HepG2 (cell line): Measurements from ENCODE around the gene POMT1. TPM values are rescaled to one million over a fixed set of nuclear protein-coding genes. Genes with fewer than 3 reads are reported as not detected.

Experiments used
- ATAC-seq: fragments of 200-7000 bp; cut with Tn5 transposase; 3 replicates; pipeline ENCODE4 v1.9.1; 2020; ENCODE audit warnings: mild to moderate bottlenecking, moderate library complexity
- BruUV-seq: library from RNA; stranded (reverse); fragments of 400-500 nt; replicated peaks from 2 replicates; lab custom pipeline; 2021; lab: Mats Ljungman, UMichigan
- CTCF ChIA-PET: fragments of 300-600 bp; formaldehyde crosslinking; extraction: SDS; loops from one replicate; lab custom pipeline; 2021; ENCODE audit warnings: low total read pairs, inconsistent platforms, low intra/inter-chr PET ratio; lab: Yijun Ruan, JAX
- POLR2A ChIA-PET: fragments of 350-600 bp; sonication (Branson Sonifier 250); formaldehyde crosslinking; loops from one replicate; lab custom pipeline; 2020; ENCODE audit warnings: antibody characterized with exemption, inconsistent platforms; lab: Yijun Ruan, JAX
- DNase-seq: peaks from one replicate; pipeline ENCODE4 v3.0.0-alpha.2; 2015; ENCODE audit warnings: low spot score
- FAIRE-seq: peaks from 3 replicates; lab custom pipeline; 2011; peaks lifted over from hg19 to GRCh38; lab: Jason Lieb, UNC
- H2AFZ ChIP-seq: one replicate; pipeline ENCODE4 v1.6.1; 2011; ENCODE audit warnings: low read length, inconsistent platforms
- H3K27ac ChIP-seq: fragments of 300-600 bp; 3 replicates; pipeline ENCODE4 v1.8.0; 2011; ENCODE audit warnings: mixed run types, mild to moderate bottlenecking, mixed read lengths, low read length, inconsistent platforms; ENCODE audit not compliant: insufficient read depth; ENCODE audit errors: extremely low read length
- H3K27me3 ChIP-seq, 2 experiments: fragments of 200-600 bp in 1 of 2; 2 replicates in 1 of 2; 3 replicates in 1 of 2; pipeline versions ENCODE4 v1.6.0 to v1.8.0; 2011; ENCODE audit warnings: low read length in 2 of 2, mild to moderate bottlenecking in 2 of 2, moderate library complexity in 2 of 2, inconsistent platforms in 1 of 2; ENCODE audit not compliant: insufficient read depth in 2 of 2, control insufficient read depth in 1 of 2
- H3K36me3 ChIP-seq, 2 experiments: fragments of 200-600 bp in 1 of 2; replicated peaks in 1 of 2; 2 replicates in 1 of 2; 3 replicates in 1 of 2; pipeline versions ENCODE4 v1.5.1 to v1.8.0; 2011; ENCODE audit warnings: low read length in 2 of 2, inconsistent platforms in 1 of 2; ENCODE audit not compliant: insufficient read depth in 2 of 2, control insufficient read depth in 1 of 2
- H3K4me1 ChIP-seq: 2 replicates; pipeline ENCODE4 v1.5.1; 2012; ENCODE audit warnings: low read length, inconsistent platforms; ENCODE audit not compliant: insufficient read depth
- H3K4me2 ChIP-seq: 2 replicates; pipeline ENCODE4 v1.6.0; 2011; ENCODE audit warnings: low read depth, low read length, inconsistent platforms
- H3K4me3 ChIP-seq, 3 experiments: fragments of 200-600 bp in 1 of 3; sonication (generic), shearing (Covaris generic) in 1 of 3; replicated peaks in 1 of 3; 2 replicates each; pipeline ENCODE4 v1.5.1; 2011 to 2016; ENCODE audit warnings: low read length in 3 of 3, inconsistent platforms in 2 of 3, low read depth in 2 of 3, mild to moderate bottlenecking in 2 of 3, control low read depth in 1 of 3, mixed read lengths in 1 of 3; ENCODE audit not compliant: insufficient read depth in 1 of 3
- H3K79me2 ChIP-seq: one replicate; pipeline ENCODE4 v1.6.1; 2011; ENCODE audit warnings: low read length, inconsistent platforms; ENCODE audit not compliant: insufficient read depth
- H3K9ac ChIP-seq: 2 replicates; pipeline ENCODE4 v1.6.0; 2011; ENCODE audit warnings: mild to moderate bottlenecking, low read depth, low read length, inconsistent platforms; ENCODE audit not compliant: insufficient read depth
- H3K9me3 ChIP-seq: 2 replicates; pipeline ENCODE4 v1.5.1; 2012; ENCODE audit warnings: mild to moderate bottlenecking, low read length
- H4K20me1 ChIP-seq: 2 replicates; pipeline ENCODE4 v1.6.0; 2011; ENCODE audit warnings: inconsistent platforms, mild to moderate bottlenecking, low read length, moderate library complexity; ENCODE audit not compliant: insufficient read depth
- AGO2 ChIP-seq: fragments of 200-400 bp; formaldehyde crosslinking; optimal IDR thresholded peaks from 2 replicates; pipeline ENCODE3; 2017; ENCODE audit warnings: mild to moderate bottlenecking, low read depth, low read length, moderate library complexity
- MAZ ChIP-seq, 2 experiments: sonication (generic) in 1 of 2; formaldehyde crosslinking in 1 of 2; IDR thresholded peaks; 2 replicates each; pipeline versions ENCODE4 v1.5.0 to v1.6.1; 2012 to 2020; ENCODE audit warnings: low read depth in 2 of 2, mild to moderate bottlenecking in 2 of 2, borderline replicate concordance in 1 of 2, improper control_type of control experiment in 1 of 2, low read length in 1 of 2, missing genetic modification reagents in 1 of 2, moderate library complexity in 1 of 2
- PLRG1 ChIP-seq: fragments of 450-650 bp; conservative IDR thresholded peaks from 2 replicates; pipeline ENCODE4 v1.6.1; 2016
- POLR2G ChIP-seq: fragments of 200-400 bp; formaldehyde crosslinking; IDR thresholded peaks from 2 replicates; pipeline ENCODE4 v1.6.1; 2018; ENCODE audit warnings: mild to moderate bottlenecking, low read depth, low read length, moderate library complexity
- REL ChIP-seq: sonication (generic); formaldehyde crosslinking; conservative IDR thresholded peaks from 2 replicates; pipeline ENCODE4 v1.8.0; 2022; ENCODE audit warnings: mild to moderate bottlenecking, missing genetic modification reagents, moderate library complexity
- SOX5 ChIP-seq: IDR thresholded peaks from 2 replicates; pipeline ENCODE4 v1.6.1; 2016; ENCODE audit warnings: borderline replicate concordance
- U2AF2 ChIP-seq: fragments of 200-400 bp; formaldehyde crosslinking; IDR thresholded peaks from 2 replicates; pipeline ENCODE4 v1.6.1; 2017; ENCODE audit warnings: low read depth, mild to moderate bottlenecking, low read length
- ZMAT3 ChIP-seq: sonication (generic); formaldehyde crosslinking; conservative IDR thresholded peaks from 2 replicates; pipeline ENCODE4 v1.7.0; 2021; ENCODE audit warnings: missing genetic modification reagents
- ZNF670 ChIP-seq: sonication (generic); formaldehyde crosslinking; IDR thresholded peaks from 2 replicates; pipeline ENCODE4 v1.8.0; 2022; ENCODE audit warnings: mild to moderate bottlenecking, missing genetic modification reagents, borderline replicate concordance
- ZNF841 ChIP-seq: sonication (generic); formaldehyde crosslinking; IDR thresholded peaks from 2 replicates; pipeline ENCODE4 v1.8.1; 2023; ENCODE audit warnings: missing genetic modification reagents, borderline replicate concordance
- WGBS: methylation state at CpG from one replicate; pipeline ENCODE4 v1.1.6; 2017; ENCODE audit warnings: low lambda C conversion rate; 5-methylcytosine and 5-hydroxymethylcytosine counted together
- in situ Hi-C: cut with HindIII; loops from 2 replicates; pipeline ENCODE4 v1.10.0; 2017; ENCODE audit warnings: low pct_unique_long_range_greater_than_20kb; ENCODE audit not compliant: extremely low pct_ligation_motif_present
- intact Hi-C: fragments of 100-400 bp; cut with micrococcal nuclease; formaldehyde crosslinking; loops from one replicate; pipeline ENCODE4 v1.10.0; 2022; ENCODE audit not compliant: unreplicated experiment
- polyA plus RNA-seq, 8 experiments: library from polyadenylated mRNA; depleted of rRNA in 3 of 8; stranded (reverse) in 7 of 8; unstranded in 1 of 8; fragments of >200 nt; fragmentation: Illumina TruSeq in 4 of 8; extraction: Trizol in 4 of 8; gene quantifications; 2 replicates each; pipeline versions ENCODE4 v1.2.1 to v1.2.3, GENCODE V29; 2011 to 2016; ENCODE audit warnings: low read depth in 4 of 8, missing spikeins in 1 of 8, mixed read lengths in 1 of 8; ENCODE audit not compliant: insufficient read depth in 1 of 8
- total RNA-seq, 5 experiments: library from RNA; depleted of rRNA; stranded (reverse); fragments of >200 nt; fragmentation: Illumina TruSeq; extraction: Trizol; gene quantifications; 2 replicates each; pipeline ENCODE4 v1.2.3, GENCODE V29; 2016; ENCODE audit warnings: low read depth in 1 of 5
- TF ChIP-seq, protein P1 (sequence below): IDR thresholded peaks from 2 replicates; pipeline ENCODE4 v1.6.1; 2016; ENCODE audit warnings: missing compliant biosample characterization, missing genetic modification reagents, borderline replicate concordance

Gene POMT1
- total and polyA plus RNA-seq, 2 of the 13 experiments (the other 11 are each of a cell fraction or from before 2014, with no cell fraction given) = 21.6 to 22.7 TPM

DNA sequence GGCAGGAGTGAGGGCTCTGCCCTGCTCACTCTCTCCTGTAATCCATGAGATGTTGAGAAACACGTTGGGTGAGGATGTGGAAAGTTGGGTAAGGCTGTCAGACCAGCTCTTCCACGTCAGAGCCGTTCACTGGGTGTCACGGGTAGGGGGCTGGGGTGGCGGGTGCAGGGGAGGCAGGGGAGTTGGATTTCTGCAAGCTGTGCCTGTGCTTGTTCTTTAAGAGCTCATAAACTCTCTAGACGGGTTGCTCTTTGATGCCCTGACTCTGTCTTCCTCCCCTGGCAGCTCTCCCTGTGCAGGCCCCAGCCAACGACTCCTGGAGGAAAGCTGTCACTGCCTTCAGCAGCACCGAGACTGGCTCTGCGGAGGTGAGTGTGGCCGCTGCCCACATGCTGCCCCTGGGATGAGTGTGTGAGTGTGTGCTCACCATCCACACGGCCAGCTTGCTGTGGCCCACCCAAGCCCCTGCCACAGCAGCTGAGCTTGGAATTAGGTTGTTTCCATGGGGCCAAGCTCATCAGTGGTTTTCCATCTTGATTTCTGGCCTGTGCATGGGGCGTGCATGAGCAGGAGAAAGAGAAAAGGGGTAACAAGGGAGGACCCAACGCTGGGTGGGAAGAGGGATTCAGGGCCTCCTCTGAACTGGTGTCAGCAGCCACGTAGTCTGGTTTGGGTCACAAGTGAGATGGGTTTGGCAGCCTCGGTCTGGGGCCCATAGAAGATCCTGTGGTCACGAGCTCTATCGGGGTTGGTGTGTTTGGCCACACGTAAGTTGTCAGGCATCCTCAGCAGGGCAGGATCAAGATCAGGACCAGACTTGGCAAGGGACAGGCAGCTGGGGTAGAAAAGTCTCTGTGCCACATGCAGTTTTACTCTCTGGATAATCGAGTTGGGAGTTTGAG lies 21.0 kb upstream of the POMT1 start:
- Histone ChIP-seq H4K20me1 (peaks cover 11% of the 10 kb centered on the region; the same call in 1 of the 2 replicates), H3K36me3 (peaks cover 67 to 95% of the 10 kb centered on the region in 2 experiments), H3K4me3 (no peak overlapping the region), H3K79me2 (no peaks in the 10 kb centered on the region), H3K4me2 (no peak overlapping the region), H2AFZ (no peak overlapping the region), H3K9me3 (no peaks in the 10 kb centered on the region), H3K27me3 (no peaks in the 10 kb centered on the region), H3K27ac (no peak overlapping the region), H3K9ac (no peak overlapping the region), H3K4me1 (no peaks in the 10 kb centered on the region)
- DNase-seq = no peak
- no peak for FAIRE-seq
- WGBS = 97% methylated on average over 16 of the region's 19 CpGs
- TF ChIP-seq U2AF2 (no peak), ZMAT3 (CRISPR knock-in tag) (no peak), AGO2 (peak; percentile 41), REL (CRISPR knock-in tag) (no peak), ZNF841 (CRISPR knock-in tag) (no peak), PLRG1 (no peak), SOX5 (CRISPR knock-in tag) (no peak), MAZ (IDR thresholded peaks at IDR 0.05; ENCODE audit: borderline replicate concordance, low read depth, low read length) (no peak), MAZ (CRISPR knock-in tag; IDR thresholded peaks at IDR 0.05; ENCODE audit: low read depth) (no peak), ZNF670 (CRISPR knock-in tag) (no peak), POLR2G (0 out of 2 replicates have a peak, but pooled peaks have one; percentile 22)
- TF ChIP-seq, protein P1, sequence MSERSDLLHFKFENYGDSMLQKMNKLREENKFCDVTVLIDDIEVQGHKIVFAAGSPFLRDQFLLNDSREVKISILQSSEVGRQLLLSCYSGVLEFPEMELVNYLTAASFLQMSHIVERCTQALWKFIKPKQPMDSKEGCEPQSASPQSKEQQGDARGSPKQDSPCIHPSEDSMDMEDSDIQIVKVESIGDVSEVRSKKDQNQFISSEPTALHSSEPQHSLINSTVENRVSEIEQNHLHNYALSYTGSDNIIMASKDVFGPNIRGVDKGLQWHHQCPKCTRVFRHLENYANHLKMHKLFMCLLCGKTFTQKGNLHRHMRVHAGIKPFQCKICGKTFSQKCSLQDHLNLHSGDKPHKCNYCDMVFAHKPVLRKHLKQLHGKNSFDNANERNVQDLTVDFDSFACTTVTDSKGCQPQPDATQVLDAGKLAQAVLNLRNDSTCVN (CRISPR knock-in tag) = no peak
- ATAC-seq = no peak
- no TSS peak for BruUV-seq
- intact Hi-C loops (no loop called here), in situ Hi-C loops (no loop called here)
- CTCF ChIA-PET = no interaction called here
- POLR2A ChIA-PET = no interaction called here
